Posterior vena cava (tissue), 2 donors: Measurements from ENCODE around the gene EEA1. TPM values are rescaled to one million over a fixed set of nuclear protein-coding genes. Genes with fewer than 3 reads are reported as not detected.
"Not testable (repeated sequence)": the region's sequence is repeated elsewhere in the genome, so short reads cannot be mapped to it uniquely, and the experiment has no call there.

Experiments used
- DNase-seq: peaks from one replicate; pipeline ENCODE4 v3.0.0-alpha.2; 2020; ENCODE audit warnings: low spot score
- intact Hi-C, 2 donors: fragments of 100-400 bp; cut with DNase I; formaldehyde crosslinking; loops; one replicate each; pipeline versions ENCODE4 v1.14.1 to v1.14.2; 2022 to 2023
- long read RNA-seq, 2 donors: library from polyadenylated mRNA; unstranded; transcript quantifications; one replicate each; pipeline ENCODE4 v2.0.0, GENCODE V29; 2020 to 2021
- total RNA-seq, 2 donors: library from RNA; stranded (reverse); fragmentation: NEBNext Ultra II Directional; extraction: Animal tissue kit (Norgen Biotek cat#: 25700); gene quantifications; one replicate each; pipeline ENCODE4 v1.2.1, GENCODE V29; 2021
- donor health status: DM: yes; HTN: yes; CAD: no.
- donor health status: DM: yes; HTN: yes; CAD: no.

The EEA1 gene
- 10 to 100 TPM; 42.4 to 48.2 TPM for total RNA-seq
- long read RNA-seq, donor 1, partial matches to known transcripts = 9 of 15 reads
- long read RNA-seq, donor 1, other reads (novel, unspliced or antisense) = 6 of 15 reads
- long read RNA-seq, donor 2, partial matches to known transcripts = 43 of 55 reads
- long read RNA-seq, donor 2, other reads (novel, unspliced or antisense) = 12 of 55 reads

- intact Hi-C loops = no loop called here
- peak; percentile 100 for DNase-seq
Measured at GRCh38 chr12:92928962-92929915, at the start of gene EEA1. Gene EEA1, minus strand, starts transcription at chr12:92929295. Its CDS starts 229 bp downstream, at chr12:92929066.

- intact Hi-C loops = no loop called here
Measured at GRCh38 chr12:92978607-92979006, 49.5 kb upstream of the EEA1 start.

GRCh38 chr12:92977326-92977725, 48.2 kb upstream of the EEA1 start:
- intact Hi-C loops = no loop called here
- no peak for DNase-seq

More at GRCh38 chr12:92978607-92979006, 49.5 kb upstream of the EEA1 start:
- DNase-seq = no peak

- intact Hi-C loops = no loop called here
Measured at GRCh38 chr12:92974759-92975158, 45.7 kb upstream of the EEA1 start.

GRCh38 chr12:92973614-92974013, 44.5 kb upstream of the EEA1 start:
- DNase-seq = no peak
- intact Hi-C loops = no loop called here

More at GRCh38 chr12:92974759-92975158, 45.7 kb upstream of the EEA1 start:
- no peak for DNase-seq

- DNase-seq = no peak
- intact Hi-C loops = no loop called here
Measured at GRCh38 chr12:92971859-92972524, 42.9 kb upstream of the EEA1 start.

GRCh38 chr12:92968176-92968813, 39.2 kb upstream of the EEA1 start:
- DNase-seq = no peak
- intact Hi-C loops = no loop called here

- intact Hi-C loops, DNase-seq: not testable (repeated sequence)
Measured at GRCh38 chr12:92964378-92964777, 35.3 kb upstream of the EEA1 start.

GRCh38 chr12:92961949-92962348, 32.9 kb upstream of the EEA1 start:
- intact Hi-C loops = no loop called here
- DNase-seq = no peak

GRCh38 chr12:92955997-92956663, 27.0 kb upstream of the EEA1 start:
- no peak for DNase-seq
- intact Hi-C loops = no loop called here

- no peak for DNase-seq
- intact Hi-C loops = no loop called here
Measured at GRCh38 chr12:92953747-92954146, 24.7 kb upstream of the EEA1 start.

GRCh38 chr12:92952394-92952793, 23.3 kb upstream of the EEA1 start:
- intact Hi-C loops = no loop called here
- DNase-seq = no peak

- DNase-seq = no peak
- intact Hi-C loops = no loop called here
Measured at GRCh38 chr12:92951006-92951405, 21.9 kb upstream of the EEA1 start.

- DNase-seq = no peak
- intact Hi-C loops = no loop called here
Measured at GRCh38 chr12:92950011-92950410, 20.9 kb upstream of the EEA1 start.

GRCh38 chr12:92949466-92949865, 20.4 kb upstream of the EEA1 start:
- intact Hi-C loops = no loop called here

GRCh38 chr12:92947589-92948215, 18.6 kb upstream of the EEA1 start:
- no peak for DNase-seq
- intact Hi-C loops = no loop called here

More at GRCh38 chr12:92949466-92949865, 20.4 kb upstream of the EEA1 start:
- DNase-seq = no peak

GRCh38 chr12:92945659-92946220, 16.6 kb upstream of the EEA1 start:
- intact Hi-C loops = no loop called here
- DNase-seq = no peak
